ENCODE data around the gene KCNIP1.
A peak's percentile ranks its signal among the peaks of the same experiment; 100 is the strongest.

Gene KCNIP1

DNA sequence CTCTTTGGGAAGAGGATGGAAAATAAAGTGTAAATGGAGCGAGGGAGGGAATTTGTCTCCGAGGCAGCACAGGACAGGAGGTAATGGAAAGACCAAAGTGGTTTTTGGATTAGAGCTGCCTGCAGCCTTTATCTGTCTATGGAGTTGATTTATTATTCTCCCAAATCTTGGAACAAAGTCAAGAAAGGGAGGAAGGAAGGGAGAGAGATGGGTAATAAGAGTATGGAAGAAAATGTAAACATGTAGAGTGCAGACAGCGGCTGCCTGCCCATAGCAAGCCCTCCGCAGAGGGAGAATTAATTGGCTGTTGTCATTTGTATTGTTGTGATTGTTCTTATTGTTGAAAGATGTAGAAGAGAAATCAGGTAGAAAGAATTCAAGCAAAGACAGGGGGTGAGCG, 15.7 kb downstream of the KCNIP1 start:
- no peak overlapping the region for H3K4me3 ChIP-seq (ENCODE audit: low read depth, low read length)
- no peaks in the 10 kb centered on the region for H3K36me3 ChIP-seq (replicated peaks)
- in situ Hi-C loops (cut with HindIII; ENCODE audit: low pct_ligation_motif_present, low sequenced_read_pairs) = no loop called here
- TF ChIP-seq, protein P1, sequence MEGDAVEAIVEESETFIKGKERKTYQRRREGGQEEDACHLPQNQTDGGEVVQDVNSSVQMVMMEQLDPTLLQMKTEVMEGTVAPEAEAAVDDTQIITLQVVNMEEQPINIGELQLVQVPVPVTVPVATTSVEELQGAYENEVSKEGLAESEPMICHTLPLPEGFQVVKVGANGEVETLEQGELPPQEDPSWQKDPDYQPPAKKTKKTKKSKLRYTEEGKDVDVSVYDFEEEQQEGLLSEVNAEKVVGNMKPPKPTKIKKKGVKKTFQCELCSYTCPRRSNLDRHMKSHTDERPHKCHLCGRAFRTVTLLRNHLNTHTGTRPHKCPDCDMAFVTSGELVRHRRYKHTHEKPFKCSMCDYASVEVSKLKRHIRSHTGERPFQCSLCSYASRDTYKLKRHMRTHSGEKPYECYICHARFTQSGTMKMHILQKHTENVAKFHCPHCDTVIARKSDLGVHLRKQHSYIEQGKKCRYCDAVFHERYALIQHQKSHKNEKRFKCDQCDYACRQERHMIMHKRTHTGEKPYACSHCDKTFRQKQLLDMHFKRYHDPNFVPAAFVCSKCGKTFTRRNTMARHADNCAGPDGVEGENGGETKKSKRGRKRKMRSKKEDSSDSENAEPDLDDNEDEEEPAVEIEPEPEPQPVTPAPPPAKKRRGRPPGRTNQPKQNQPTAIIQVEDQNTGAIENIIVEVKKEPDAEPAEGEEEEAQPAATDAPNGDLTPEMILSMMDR (IDR thresholded peaks at IDR 0.05; ENCODE audit: low read depth, low read length, missing control alignments) = no peak
- H3K27me3 ChIP-seq (replicated peaks) = no peaks in the 10 kb centered on the region
- H3K27ac ChIP-seq = no peak overlapping the region
- no peak for DNase-seq

- H3K36me3 ChIP-seq (replicated peaks) = no peaks in the 10 kb centered on the region
- in situ Hi-C loops (cut with HindIII; ENCODE audit: low pct_ligation_motif_present, low sequenced_read_pairs) = no loop called here
- DNase-seq = no peak
- TF ChIP-seq, protein P1 (IDR thresholded peaks at IDR 0.05; ENCODE audit: low read depth, low read length, missing control alignments) = no peak
- no peak overlapping the region for H3K27ac ChIP-seq
- H3K27me3 ChIP-seq (replicated peaks) = no peaks in the 10 kb centered on the region
- H3K4me3 ChIP-seq (ENCODE audit: low read depth, low read length) = no peak overlapping the region
Measured at GRCh38 chr5:170520372-170520771, 16.6 kb downstream of the KCNIP1 start.

GRCh38 chr5:170522211-170523141, 18.7 kb downstream of the KCNIP1 start:
- in situ Hi-C loops (cut with HindIII; ENCODE audit: low pct_ligation_motif_present, low sequenced_read_pairs) = no loop called here
- H3K27ac ChIP-seq = no peak overlapping the region
- DNase-seq = peak; percentile 14
- no peaks in the 10 kb centered on the region for H3K27me3 ChIP-seq (replicated peaks)
- no peak overlapping the region for H3K4me3 ChIP-seq (ENCODE audit: low read depth, low read length)
- H3K36me3 ChIP-seq (replicated peaks) = no peaks in the 10 kb centered on the region
- TF ChIP-seq, protein P1 (IDR thresholded peaks at IDR 0.05; ENCODE audit: low read depth, low read length, missing control alignments) = no peak

DNA sequence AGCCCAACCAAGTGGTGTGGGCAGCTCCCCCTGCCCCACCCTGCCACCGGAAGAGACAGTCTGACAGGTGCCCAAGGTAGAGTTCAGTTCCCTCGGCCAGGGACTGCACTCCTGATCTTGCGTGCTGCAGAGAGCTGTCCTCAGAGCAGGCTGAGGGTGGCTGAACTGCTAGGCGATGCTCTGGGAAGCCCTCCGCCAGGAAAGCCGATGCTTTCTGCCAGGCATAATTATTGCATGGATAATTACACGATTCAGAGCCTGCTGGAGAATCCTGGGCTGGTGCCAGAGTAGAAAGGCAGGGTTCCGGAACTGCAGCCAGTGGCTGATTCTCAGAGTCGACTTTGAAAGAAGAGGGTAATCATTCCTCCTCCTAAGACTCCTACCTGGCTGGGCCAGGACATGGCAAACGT, 19.3 kb downstream of the KCNIP1 start:
- DNase-seq = no peak
- in situ Hi-C loops (cut with HindIII; ENCODE audit: low pct_ligation_motif_present, low sequenced_read_pairs) = no loop called here
- Histone ChIP-seq H3K27me3 (replicated peaks) (no peaks in the 10 kb centered on the region), H3K27ac (no peak overlapping the region), H3K4me3 (ENCODE audit: low read depth, low read length) (no peak overlapping the region), H3K36me3 (replicated peaks) (no peaks in the 10 kb centered on the region)
- TF ChIP-seq, protein P1 (IDR thresholded peaks at IDR 0.05; ENCODE audit: low read depth, low read length, missing control alignments) = no peak

DNA sequence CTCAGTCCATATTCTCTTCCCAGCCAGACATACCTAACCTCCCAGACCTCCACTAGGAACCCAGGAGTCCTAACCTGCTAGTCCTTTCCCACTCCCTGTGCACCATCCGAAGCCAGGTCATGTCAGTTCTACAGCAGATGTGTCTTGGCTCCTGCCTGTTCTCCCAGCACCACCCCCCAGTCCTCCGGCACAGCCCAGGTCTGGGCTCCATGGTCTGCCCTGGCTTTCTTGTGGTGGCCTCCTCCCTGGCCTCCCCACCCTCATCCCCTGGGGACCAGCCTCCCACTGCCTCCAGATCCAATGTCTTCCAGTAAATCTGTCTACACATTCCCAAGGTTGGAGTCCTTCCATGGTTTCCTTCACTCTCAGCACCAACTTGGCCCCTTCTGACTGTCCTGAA, 20.0 kb downstream of the KCNIP1 start:
- in situ Hi-C loops (cut with HindIII; ENCODE audit: low pct_ligation_motif_present, low sequenced_read_pairs) = no loop called here
- no peak for DNase-seq
- TF ChIP-seq, protein P1 (IDR thresholded peaks at IDR 0.05; ENCODE audit: low read depth, low read length, missing control alignments) = no peak
- Histone ChIP-seq H3K27me3 (replicated peaks) (no peaks in the 10 kb centered on the region), H3K4me3 (ENCODE audit: low read depth, low read length) (no peak overlapping the region), H3K36me3 (replicated peaks) (no peaks in the 10 kb centered on the region), H3K27ac (no peak overlapping the region)

Measured in brain microvascular endothelial cell (primary cell).